IPS-18a (cell line): ENCODE results near the gene OR10H1.

Experiments
- H3K27ac ChIP-seq: one replicate; pipeline ENCODE4 v1.5.1; 2013; ENCODE audit warnings: low read length
- H3K27me3 ChIP-seq: one replicate; pipeline ENCODE4 v1.6.1; 2013; ENCODE audit warnings: mild to moderate bottlenecking, low read length; ENCODE audit not compliant: control insufficient read depth, insufficient read depth
- H3K36me3 ChIP-seq: one replicate; pipeline ENCODE4 v1.6.1; 2013; ENCODE audit warnings: low read depth, low read length; ENCODE audit not compliant: control insufficient read depth
- H3K4me1 ChIP-seq: one replicate; pipeline ENCODE4 v1.6.1; 2013; ENCODE audit warnings: low read depth, low read length; ENCODE audit not compliant: control insufficient read depth
- H3K4me3 ChIP-seq: one replicate; pipeline ENCODE4 v1.5.1; 2013; ENCODE audit warnings: low read length
- H3K9ac ChIP-seq: one replicate; pipeline ENCODE4 v1.6.1; 2013; ENCODE audit warnings: mild to moderate bottlenecking, low read length, moderate library complexity
- H3K9me3 ChIP-seq: one replicate; pipeline ENCODE4 v1.6.1; 2013; ENCODE audit warnings: low read depth, low read length; ENCODE audit not compliant: control insufficient read depth

The OR10H1 gene

GRCh38 chr19:15758379-15758778 lies 57.1 kb downstream of the OR10H1 start:
- peaks cover 80% of the 10 kb centered on the region for H3K9me3 ChIP-seq
- H3K27ac ChIP-seq = no peak overlapping the region
- H3K4me1 ChIP-seq = no peaks in the 10 kb centered on the region
- no peak overlapping the region for H3K4me3 ChIP-seq
- H3K27me3 ChIP-seq = no peaks in the 10 kb centered on the region
- H3K9ac ChIP-seq = no peak overlapping the region
- no peaks in the 10 kb centered on the region for H3K36me3 ChIP-seq
